ENCODE data around the gene NPHP4.

DNA sequence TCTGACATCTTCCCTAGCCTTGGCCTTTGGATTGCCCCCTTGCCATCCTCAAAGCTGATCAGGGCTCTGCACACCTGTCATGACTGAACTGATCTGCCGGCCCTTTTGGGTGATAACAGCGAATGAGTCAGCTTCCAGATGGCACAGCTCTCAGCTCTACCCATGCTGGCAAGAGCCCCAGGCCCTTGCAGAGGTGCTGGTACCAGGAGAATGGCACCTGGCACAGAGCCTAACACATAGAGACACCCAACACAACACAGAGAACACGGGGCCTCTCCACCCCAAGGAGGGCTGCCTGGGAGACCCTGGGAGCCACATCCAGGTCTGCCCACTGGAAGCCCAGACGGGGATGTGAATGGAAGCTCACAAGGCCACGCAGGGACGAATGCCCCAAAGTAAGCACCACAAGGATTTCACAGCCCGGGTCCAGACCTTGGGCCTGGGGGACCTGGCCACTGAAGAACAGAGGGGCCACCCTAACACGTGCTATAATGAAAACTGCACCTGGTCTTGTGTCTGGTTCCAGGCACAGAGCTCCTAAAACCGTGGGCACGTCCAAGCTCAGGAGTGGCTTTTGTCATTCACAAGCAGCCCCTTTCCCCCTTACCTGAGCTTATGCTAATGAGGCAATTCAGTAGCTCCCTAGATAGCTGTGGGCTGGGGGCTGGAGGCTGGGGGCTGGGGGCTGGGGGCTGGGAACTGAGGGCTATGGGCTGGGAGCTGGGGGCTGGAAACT lies 160.5 kb downstream of the NPHP4 start:
- TF ChIP-seq, protein P1, sequence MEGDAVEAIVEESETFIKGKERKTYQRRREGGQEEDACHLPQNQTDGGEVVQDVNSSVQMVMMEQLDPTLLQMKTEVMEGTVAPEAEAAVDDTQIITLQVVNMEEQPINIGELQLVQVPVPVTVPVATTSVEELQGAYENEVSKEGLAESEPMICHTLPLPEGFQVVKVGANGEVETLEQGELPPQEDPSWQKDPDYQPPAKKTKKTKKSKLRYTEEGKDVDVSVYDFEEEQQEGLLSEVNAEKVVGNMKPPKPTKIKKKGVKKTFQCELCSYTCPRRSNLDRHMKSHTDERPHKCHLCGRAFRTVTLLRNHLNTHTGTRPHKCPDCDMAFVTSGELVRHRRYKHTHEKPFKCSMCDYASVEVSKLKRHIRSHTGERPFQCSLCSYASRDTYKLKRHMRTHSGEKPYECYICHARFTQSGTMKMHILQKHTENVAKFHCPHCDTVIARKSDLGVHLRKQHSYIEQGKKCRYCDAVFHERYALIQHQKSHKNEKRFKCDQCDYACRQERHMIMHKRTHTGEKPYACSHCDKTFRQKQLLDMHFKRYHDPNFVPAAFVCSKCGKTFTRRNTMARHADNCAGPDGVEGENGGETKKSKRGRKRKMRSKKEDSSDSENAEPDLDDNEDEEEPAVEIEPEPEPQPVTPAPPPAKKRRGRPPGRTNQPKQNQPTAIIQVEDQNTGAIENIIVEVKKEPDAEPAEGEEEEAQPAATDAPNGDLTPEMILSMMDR (IDR thresholded peaks at IDR 0.05) = no peak
- no peak for TF ChIP-seq POLR2A (IDR thresholded peaks at IDR 0.05)

Data from right lobe of liver (tissue), 4 donors.